ENCODE data around the gene HIVEP1.

HIVEP1 gene

DNA sequence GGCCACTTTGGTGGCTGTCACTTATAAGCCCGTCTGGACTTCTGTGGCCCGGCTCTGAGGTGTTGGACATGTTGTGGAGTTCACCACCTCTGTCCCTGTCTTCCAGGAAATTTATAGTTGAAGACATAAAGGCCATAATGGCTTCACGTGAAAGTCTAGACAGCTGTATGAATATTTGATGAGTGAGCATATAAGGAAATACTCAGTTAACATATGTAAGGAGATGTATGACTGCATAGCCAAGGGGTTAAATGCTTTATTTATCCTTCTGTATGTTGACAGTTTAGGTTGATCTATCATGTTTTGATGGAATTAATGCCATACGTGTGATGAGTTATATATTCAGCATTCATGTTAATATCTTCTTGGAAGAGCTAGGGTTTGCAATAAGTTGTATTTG lies 16.1 kb downstream of the HIVEP1 start:
- no peak for TF ChIP-seq ZFX (IDR thresholded peaks at IDR 0.05; ENCODE audit: borderline replicate concordance)
- no peak for TF ChIP-seq CTCF (IDR thresholded peaks at IDR 0.05)
- H3K27ac ChIP-seq, result no peak overlapping the region

DNA sequence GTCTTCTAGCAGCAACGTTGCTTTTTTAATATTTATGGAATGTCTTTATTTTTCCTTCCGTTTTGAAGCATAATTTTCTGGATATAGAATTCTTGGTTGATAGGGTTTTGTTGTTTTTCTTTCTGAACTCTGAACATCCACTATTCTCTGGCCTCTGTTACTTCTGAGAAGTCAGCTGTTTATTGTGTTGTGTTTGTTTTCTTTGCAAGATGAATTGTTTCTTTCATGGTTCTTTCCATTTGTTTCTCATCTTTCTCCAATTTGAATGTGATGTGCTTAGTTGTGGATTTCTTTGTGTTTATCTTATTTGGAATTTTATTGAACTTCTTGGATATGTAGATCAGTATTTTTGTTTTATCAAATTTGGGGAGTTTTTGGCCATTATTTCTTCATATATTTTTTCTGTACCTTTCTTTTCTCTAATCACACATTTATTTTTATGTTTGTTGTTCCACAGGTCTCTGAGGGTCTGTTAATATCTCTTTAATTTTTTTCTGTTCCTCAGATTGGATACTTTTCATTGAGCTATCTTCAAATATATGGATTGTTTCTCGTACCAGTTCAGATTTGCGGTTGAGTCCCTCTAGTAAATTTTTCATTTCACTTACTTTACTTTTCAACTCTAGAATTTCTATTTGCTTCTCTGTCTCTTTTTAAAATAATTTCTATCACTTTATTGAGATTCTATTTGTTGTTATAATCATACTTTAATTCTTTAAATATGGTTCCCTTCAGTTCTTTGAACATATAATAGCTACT lies 18.0 kb downstream of the HIVEP1 start:
- no peak for TF ChIP-seq ZFX (IDR thresholded peaks at IDR 0.05; ENCODE audit: borderline replicate concordance)
- TF ChIP-seq CTCF (IDR thresholded peaks at IDR 0.05), result no peak
- no peak overlapping the region for H3K27ac ChIP-seq

DNA sequence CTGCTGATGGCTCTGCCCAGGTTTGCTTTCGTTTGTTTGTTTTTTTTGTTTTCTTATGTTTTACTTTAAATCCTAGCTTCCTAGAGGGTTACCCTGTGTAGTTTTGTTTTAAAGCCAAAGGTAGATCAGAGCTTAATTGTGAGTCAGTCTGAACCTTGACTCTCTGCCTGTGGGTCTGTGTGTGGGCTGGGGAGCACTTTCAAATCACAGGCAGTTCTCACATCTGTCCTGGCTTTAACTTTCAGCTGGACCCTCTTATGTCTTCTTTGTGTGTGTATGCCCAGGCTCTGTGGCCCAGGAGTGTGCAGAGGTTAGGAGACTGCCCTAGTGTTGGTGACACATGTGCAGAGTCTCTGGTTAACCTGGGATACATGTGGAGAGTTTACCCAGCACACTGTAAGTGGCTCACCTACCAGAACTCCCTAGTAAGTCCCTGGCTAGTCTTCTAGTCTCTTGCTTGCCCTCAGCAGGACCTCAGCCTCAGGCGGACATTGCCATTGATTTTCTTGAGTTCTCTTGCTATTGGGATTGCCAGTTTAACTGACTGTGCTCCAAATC lies 19.0 kb downstream of the HIVEP1 start:
- TF ChIP-seq ZFX (IDR thresholded peaks at IDR 0.05; ENCODE audit: borderline replicate concordance), result no peak
- TF ChIP-seq CTCF (IDR thresholded peaks at IDR 0.05), result no peak
- H3K27ac ChIP-seq, result no peak overlapping the region

GRCh38 chr6:12032783-12033573 lies 20.9 kb downstream of the HIVEP1 start:
- no peak for TF ChIP-seq CTCF (IDR thresholded peaks at IDR 0.05)
- no peak for TF ChIP-seq ZFX (IDR thresholded peaks at IDR 0.05; ENCODE audit: borderline replicate concordance)
- no peak overlapping the region for H3K27ac ChIP-seq

DNA sequence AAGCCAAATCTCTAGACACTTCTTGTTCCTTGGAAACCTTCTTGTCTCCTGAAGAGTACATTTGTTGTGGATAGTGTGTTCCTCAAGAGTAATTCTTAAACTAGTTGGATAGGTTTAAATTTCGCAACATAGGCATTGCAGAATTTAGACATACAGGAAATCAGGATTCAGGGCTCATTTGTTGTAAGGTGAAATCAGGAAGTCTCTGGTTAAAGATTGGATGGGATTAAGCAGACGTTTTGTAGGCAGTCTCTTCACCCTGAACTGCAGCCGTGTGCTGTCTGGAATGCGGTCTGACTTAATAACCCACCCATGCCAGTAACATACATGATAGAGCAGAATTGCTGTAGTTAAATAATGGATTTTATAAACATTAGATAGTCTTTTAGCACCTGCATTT lies 21.7 kb downstream of the HIVEP1 start:
- H3K27ac ChIP-seq, result no peak overlapping the region
- TF ChIP-seq ZFX (IDR thresholded peaks at IDR 0.05; ENCODE audit: borderline replicate concordance) (no peak), CTCF (IDR thresholded peaks at IDR 0.05) (no peak)

GRCh38 chr6:12034349-12034748 lies 22.2 kb downstream of the HIVEP1 start:
- no peak overlapping the region for H3K27ac ChIP-seq
- TF ChIP-seq ZFX (IDR thresholded peaks at IDR 0.05; ENCODE audit: borderline replicate concordance) (no peak), CTCF (IDR thresholded peaks at IDR 0.05) (no peak)

- TF ChIP-seq CTCF (IDR thresholded peaks at IDR 0.05) (no peak), ZFX (IDR thresholded peaks at IDR 0.05; ENCODE audit: borderline replicate concordance) (no peak)
- H3K27ac ChIP-seq, result no peak overlapping the region
These were observed 22.7 kb downstream of the HIVEP1 start for GRCh38 chr6:12034837-12035236.
